SK-N-MC (cell line): Measurements from ENCODE around the gene CDH4.

Source experiments
- EZH2 ChIP-seq: fragments of 200-600 bp; sonication (generic); IDR thresholded peaks from one replicate; pipeline ENCODE4 v1.6.1; 2017; ENCODE audit warnings: antibody characterized with exemption
- FOXP2 ChIP-seq: optimal IDR thresholded peaks from 2 replicates; pipeline ENCODE3; 2011; ENCODE audit warnings: mild to moderate bottlenecking, moderate library complexity; ENCODE audit not compliant: insufficient read depth; ENCODE audit errors: extremely low read length, control extremely low read depth
- POLR2AphosphoS5 ChIP-seq: IDR thresholded peaks from 2 replicates; pipeline ENCODE4 v1.6.1; 2012; ENCODE audit warnings: mild to moderate bottlenecking, low read depth, low read length, borderline replicate concordance

- TF ChIP-seq EZH2: no peak
- TF ChIP-seq POLR2AphosphoS5: no peak
- no peak for TF ChIP-seq FOXP2
These were observed 583.8 kb downstream of the CDH4 start for GRCh38 chr20:61835791-61836350.
